ENCODE data around the gene SEC14L2. TPM values are rescaled to one million over a fixed set of nuclear protein-coding genes. Genes with fewer than 3 reads are reported as not detected.

The SEC14L2 gene
- total and polyA plus RNA-seq, 2 experiments from 2014 or later: 2.5 to 4.2 TPM

DNA sequence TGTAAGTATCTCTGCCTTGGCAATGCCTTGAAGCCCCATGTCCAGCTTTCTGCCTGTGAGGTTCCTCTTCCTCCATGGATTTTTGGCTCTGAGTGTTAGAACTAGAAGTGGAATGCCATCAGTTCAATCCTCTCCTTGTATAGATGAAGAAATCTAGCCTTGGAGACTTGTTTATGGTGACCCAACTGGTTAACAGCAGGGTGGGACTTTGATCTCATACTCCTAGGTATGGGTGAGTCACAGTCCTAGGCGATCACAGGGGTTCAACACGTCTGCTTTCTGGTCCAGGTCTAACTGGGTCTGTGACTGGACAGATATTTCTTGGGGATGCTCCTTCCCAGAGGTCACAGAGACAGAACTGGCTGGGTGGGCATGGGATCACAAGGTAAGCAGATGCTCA is 19.6 kb downstream of the SEC14L2 start:
- Histone ChIP-seq H3K4me2 (no peak overlapping the region), H3K27me3 (ENCODE audit: insufficient read depth) (no peaks in the 10 kb centered on the region), H2AFZ (no peak overlapping the region), H3K9me2 (ENCODE audit: insufficient read depth) (no peaks in the 10 kb centered on the region), H3F3A (replicated peaks; ENCODE audit: low read depth) (no peaks in the 10 kb centered on the region), H3K4me1 (ENCODE audit: insufficient read depth) (no peaks in the 10 kb centered on the region), H3K27ac (ENCODE audit: low read depth) (no peak overlapping the region), H3K4me3 (no peak overlapping the region), H3K36me3 (ENCODE audit: insufficient read depth) (peaks cover 4% of the 10 kb centered on the region; the same call in 1 of the 2 replicates), H4K20me1 (replicated peaks; ENCODE audit: insufficient read depth) (no peaks in the 10 kb centered on the region), H3K79me2 (replicated peaks; ENCODE audit: insufficient read depth) (no peaks in the 10 kb centered on the region; the same call in 1 of the 2 replicates)
- TF ChIP-seq ZNF114 (CRISPR knock-in tag; IDR thresholded peaks at IDR 0.05): no peak
- TF ChIP-seq, protein P1, sequence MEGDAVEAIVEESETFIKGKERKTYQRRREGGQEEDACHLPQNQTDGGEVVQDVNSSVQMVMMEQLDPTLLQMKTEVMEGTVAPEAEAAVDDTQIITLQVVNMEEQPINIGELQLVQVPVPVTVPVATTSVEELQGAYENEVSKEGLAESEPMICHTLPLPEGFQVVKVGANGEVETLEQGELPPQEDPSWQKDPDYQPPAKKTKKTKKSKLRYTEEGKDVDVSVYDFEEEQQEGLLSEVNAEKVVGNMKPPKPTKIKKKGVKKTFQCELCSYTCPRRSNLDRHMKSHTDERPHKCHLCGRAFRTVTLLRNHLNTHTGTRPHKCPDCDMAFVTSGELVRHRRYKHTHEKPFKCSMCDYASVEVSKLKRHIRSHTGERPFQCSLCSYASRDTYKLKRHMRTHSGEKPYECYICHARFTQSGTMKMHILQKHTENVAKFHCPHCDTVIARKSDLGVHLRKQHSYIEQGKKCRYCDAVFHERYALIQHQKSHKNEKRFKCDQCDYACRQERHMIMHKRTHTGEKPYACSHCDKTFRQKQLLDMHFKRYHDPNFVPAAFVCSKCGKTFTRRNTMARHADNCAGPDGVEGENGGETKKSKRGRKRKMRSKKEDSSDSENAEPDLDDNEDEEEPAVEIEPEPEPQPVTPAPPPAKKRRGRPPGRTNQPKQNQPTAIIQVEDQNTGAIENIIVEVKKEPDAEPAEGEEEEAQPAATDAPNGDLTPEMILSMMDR (conservative IDR thresholded peaks at IDR 0.05; ENCODE audit: low read depth in 2 of 2): no peak
- Mint-ChIP-seq H3K4me1 (peaks cover under 1% of the 10 kb centered on the region; the same call in 2 of the 3 replicates), H3K9me3 (no peaks in the 10 kb centered on the region), H3K27ac (no peak overlapping the region), H3K27me3 (ENCODE audit: insufficient read depth, low read depth, poor library complexity) (peaks cover 5% of the 10 kb centered on the region), H3K36me3 (ENCODE audit: low read depth) (peaks cover 39% of the 10 kb centered on the region; the same call in 2 of the 3 replicates), H3K4me3 (no peak overlapping the region)
- no peak for ATAC-seq
- no peak for DNase-seq (ENCODE audit: low spot score)

GRCh38 chr22:30416837-30417236 is 20.0 kb downstream of the SEC14L2 start:
- Histone ChIP-seq H2AFZ (no peak overlapping the region), H3K4me3 (no peak overlapping the region), H3K36me3 (ENCODE audit: insufficient read depth) (peaks cover 4% of the 10 kb centered on the region; the same call in 1 of the 2 replicates), H3K9me2 (ENCODE audit: insufficient read depth) (no peaks in the 10 kb centered on the region), H3K4me1 (ENCODE audit: insufficient read depth) (peaks cover 2% of the 10 kb centered on the region; the same call in 1 of the 2 replicates), H3K27ac (ENCODE audit: low read depth) (no peak overlapping the region), H3F3A (replicated peaks; ENCODE audit: low read depth) (no peaks in the 10 kb centered on the region), H3K27me3 (ENCODE audit: insufficient read depth) (no peaks in the 10 kb centered on the region), H3K4me2 (no peak overlapping the region), H4K20me1 (replicated peaks; ENCODE audit: insufficient read depth) (no peaks in the 10 kb centered on the region), H3K79me2 (replicated peaks; ENCODE audit: insufficient read depth) (no peaks in the 10 kb centered on the region; the same call in 1 of the 2 replicates)
- Mint-ChIP-seq H3K36me3 (ENCODE audit: low read depth) (peaks cover 40% of the 10 kb centered on the region; the same call in 2 of the 3 replicates), H3K4me3 (no peak overlapping the region), H3K4me1 (peaks cover 5% of the 10 kb centered on the region), H3K27me3 (ENCODE audit: insufficient read depth, low read depth, poor library complexity) (peaks cover 5% of the 10 kb centered on the region), H3K27ac (no peak overlapping the region), H3K9me3 (no peaks in the 10 kb centered on the region)
- DNase-seq (ENCODE audit: low spot score) (no peak), ATAC-seq (no peak)
- TF ChIP-seq ZNF462 (CRISPR knock-in tag; IDR thresholded peaks at IDR 0.05): no peak
